Forelimb muscle (tissue), 1 donor: ENCODE measurements around the gene CCNJL. TPM values are rescaled to one million over a fixed set of nuclear protein-coding genes. Genes with fewer than 3 reads are reported as not detected.
"Not testable (repeated sequence)": the region's sequence is repeated elsewhere in the genome, so short reads cannot be mapped to it uniquely, and the experiment has no call there.

Experiments used
- DNase-seq: peaks from one replicate; pipeline ENCODE4 v3.0.0-alpha.2; 2013; ENCODE audit warnings: low read depth
- polyA plus RNA-seq: library from polyadenylated mRNA; unstranded; fragments of 120-200 nt; gene quantifications from one replicate; pipeline ENCODE4 v1.2.1, GENCODE V29; 2013; ENCODE audit not compliant: insufficient read length

Gene CCNJL, protein sequence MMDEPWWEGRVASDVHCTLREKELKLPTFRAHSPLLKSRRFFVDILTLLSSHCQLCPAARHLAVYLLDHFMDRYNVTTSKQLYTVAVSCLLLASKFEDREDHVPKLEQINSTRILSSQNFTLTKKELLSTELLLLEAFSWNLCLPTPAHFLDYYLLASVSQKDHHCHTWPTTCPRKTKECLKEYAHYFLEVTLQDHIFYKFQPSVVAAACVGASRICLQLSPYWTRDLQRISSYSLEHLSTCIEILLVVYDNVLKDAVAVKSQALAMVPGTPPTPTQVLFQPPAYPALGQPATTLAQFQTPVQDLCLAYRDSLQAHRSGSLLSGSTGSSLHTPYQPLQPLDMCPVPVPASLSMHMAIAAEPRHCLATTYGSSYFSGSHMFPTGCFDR
- 4.8 TPM for polyA plus RNA-seq

- DNase-seq, result no peak
Measured at GRCh38 chr5:160312134-160312959, at the start of gene CCNJL. Gene CCNJL (minus strand): TSS chr5:160312564. CDS start chr5:160311923, 641 bp downstream.

DNA sequence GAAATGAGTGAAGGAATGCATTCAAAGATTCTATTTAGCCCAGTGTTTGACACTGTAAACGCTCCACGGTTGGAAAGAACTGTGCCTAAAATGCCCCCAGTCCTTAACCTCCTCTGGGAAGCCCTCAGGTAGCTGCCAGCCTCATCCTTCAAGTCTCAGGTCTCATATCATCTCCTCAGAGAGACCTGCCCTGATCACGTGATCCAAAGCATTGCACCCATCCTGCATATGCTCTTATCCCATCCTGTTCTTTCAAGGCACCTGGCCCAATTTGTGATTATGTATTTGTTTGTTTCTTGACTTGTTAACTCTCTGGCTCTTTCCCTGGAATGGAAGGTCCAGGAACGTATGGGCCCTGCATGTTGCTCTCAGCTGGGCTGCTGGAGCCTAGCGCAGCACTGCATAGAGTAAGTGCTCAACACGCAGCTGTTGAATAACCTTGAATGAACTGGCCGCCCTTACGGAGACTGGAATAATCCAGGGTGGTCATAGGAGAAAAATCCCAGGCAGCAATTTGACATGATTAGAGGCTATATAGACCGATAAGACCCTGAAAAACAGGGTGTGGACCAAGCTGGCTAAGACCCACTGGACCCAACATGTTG is 49.4 kb upstream of the CCNJL start:
- DNase-seq, result no peak

DNA sequence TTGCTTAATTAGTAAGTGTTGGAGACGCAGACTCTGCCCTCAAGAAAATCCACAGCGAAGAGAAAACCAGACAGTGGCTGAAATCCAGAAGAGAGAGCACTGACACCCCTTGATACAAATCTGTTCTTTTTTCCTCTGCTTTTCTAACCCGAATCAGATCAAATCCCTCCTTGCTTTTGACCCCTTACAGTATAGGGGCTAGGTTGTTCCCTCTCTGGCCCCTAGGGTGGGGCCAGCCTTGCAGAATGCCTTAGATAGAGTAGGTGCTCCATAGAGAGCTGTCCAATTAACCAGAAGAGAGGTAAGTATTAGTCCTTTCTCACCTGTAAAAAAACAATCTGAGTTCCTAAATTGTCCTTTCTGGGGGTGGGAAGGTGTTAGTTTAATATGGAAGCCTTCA is 47.9 kb upstream of the CCNJL start:
- no peak for DNase-seq

GRCh38 chr5:160359816-160360215 is 47.5 kb upstream of the CCNJL start:
- DNase-seq, result no peak

GRCh38 chr5:160359242-160359641 is 46.9 kb upstream of the CCNJL start:
- DNase-seq, result no peak

GRCh38 chr5:160357861-160358411 is 45.6 kb upstream of the CCNJL start:
- peak; percentile 95 for DNase-seq

GRCh38 chr5:160357394-160357793 is 45.0 kb upstream of the CCNJL start:
- DNase-seq, result no peak

GRCh38 chr5:160356550-160357347 is 44.4 kb upstream of the CCNJL start:
- DNase-seq, result no peak

GRCh38 chr5:160354666-160355065 is 42.3 kb upstream of the CCNJL start:
- DNase-seq, result no peak

GRCh38 chr5:160353379-160353778 is 41.0 kb upstream of the CCNJL start:
- DNase-seq, result no peak

DNA sequence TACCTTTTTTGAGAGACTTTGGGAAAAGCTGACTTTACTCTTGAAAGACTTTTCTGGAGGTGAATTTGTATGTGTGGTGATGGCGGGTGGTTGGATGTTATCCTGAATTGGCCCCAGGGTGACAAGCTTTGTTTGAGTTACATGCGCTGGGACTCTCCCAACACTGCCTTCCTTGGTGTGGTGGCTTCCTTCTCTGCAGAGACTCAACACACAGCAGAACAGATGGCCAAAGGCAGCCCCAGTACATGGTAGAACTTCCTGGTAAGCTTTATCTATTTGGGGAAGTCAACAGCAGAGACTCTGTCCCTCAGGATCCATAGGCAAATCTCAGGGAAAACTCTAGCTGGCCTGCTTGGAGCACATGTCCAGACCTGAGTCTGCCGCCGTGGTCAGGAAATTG is 39.9 kb upstream of the CCNJL start:
- no peak for DNase-seq

GRCh38 chr5:160349935-160350303 is 37.6 kb upstream of the CCNJL start:
- no peak for DNase-seq

GRCh38 chr5:160349249-160349934 is 37.0 kb upstream of the CCNJL start:
- DNase-seq, result no peak

DNA sequence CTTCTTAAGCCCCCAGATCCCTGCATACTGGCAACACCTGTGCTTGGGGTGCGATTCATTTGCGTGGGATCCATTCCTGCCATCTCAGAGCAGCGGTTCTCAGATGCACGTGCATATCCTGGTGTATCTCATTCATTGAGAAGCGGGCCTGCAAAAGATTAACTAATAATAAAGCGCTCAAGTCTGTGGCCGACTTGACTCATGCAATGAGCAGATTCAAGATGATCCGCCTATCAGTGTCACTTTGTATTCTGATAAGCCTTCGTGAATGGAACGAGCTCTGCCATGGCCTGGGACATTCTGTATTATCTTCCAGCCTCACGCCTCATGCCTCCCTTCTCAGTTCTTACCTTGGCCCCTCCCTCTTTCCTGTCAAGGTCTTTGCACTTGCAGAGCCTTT is 35.7 kb upstream of the CCNJL start:
- DNase-seq, result no peak

DNA sequence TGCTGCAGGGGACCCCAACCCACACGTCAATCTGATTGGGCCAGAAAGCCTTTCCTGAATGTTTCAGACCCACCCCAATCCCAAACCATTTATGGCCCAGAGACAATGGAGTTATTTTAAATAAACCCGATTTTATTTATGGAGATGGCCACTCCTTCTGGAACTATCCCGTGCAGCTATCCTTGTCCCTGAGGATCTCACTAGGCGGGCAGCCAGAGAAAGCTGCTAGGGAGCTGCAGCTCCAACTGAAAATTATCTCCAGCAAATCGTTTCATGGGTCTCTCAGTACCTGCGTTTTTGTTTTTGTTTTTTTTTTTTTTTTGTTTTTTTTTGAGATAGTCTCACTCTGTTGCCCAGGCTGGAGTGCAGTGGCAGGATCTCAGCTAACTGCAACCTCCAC is 35.1 kb upstream of the CCNJL start:
- no peak for DNase-seq

- no peak for DNase-seq
Measured at GRCh38 chr5:160342413-160342941, 30.1 kb upstream of the CCNJL start.

DNA sequence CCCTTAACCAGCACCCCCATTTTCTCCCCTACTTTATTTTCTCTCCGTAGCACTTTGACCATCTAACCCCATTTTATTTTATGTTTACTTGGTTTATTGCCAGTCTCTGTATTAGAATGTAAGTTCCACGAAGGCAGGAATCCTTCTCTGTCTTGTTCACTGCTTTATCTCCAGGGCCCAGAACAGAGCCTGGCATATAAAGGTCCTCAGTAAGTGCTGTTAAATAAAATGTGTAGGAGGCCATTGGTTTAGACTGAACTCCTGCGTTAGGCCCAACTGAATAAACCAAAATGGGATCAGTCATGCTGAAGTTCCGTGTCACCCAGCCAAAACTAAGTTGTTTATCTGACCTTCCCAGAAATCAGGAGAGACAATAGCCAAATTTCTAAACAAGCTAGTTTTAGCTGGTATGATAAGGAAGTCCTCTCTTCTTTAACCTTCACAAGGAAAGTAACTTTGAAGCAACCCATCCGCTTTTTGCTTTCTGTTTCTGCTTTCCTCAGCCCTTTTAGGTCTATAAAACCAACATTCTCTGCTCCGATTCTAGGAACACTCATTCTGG is 29.0 kb upstream of the CCNJL start:
- no peak for DNase-seq

- DNase-seq, result not testable (repeated sequence)
Measured at GRCh38 chr5:160340513-160340912, 28.1 kb upstream of the CCNJL start.

DNA sequence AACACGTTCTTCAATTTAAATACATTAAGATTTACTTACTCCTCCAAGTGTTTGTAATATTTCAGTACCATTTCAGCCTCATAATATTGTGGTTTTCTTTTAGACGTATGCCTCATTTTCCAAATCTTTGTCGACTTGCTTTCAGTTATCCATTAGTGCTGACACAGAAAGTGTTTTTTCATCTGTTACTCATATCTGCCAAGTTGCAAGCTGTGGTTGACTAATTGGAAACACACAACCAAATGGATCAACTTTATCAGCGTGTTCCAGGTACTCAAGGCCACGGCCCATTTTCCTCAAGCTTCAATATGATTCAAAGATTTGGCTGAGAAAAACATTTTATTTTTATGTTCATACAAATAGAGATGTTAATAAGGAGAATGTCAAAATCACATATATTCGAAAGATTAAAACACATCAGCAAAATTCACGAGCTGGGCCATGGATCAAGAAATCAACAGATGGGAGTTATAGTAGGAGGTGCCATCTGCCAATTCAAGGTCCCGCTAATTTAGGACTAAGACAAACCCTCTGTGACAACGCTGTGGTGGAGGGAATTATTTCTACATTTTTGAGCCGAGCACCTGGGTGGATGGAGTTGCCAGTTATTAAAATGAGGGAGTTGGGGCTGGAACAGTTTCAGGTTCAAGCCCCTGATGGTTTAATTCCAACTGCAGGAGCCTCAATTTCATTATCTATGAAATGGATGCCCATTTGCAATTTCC is 27.2 kb upstream of the CCNJL start:
- no peak for DNase-seq
